ENCODE measurements around the gene LRRN2. TPM values are rescaled to one million over a fixed set of nuclear protein-coding genes. Genes with fewer than 3 reads are reported as not detected.

Gene LRRN2
- total RNA-seq, 1 donor from 2014 or later = 2.5 TPM

- Histone ChIP-seq H3K4me1 (peaks cover 15% of the 10 kb centered on the region), H3K4me3 (no peak overlapping the region), H3K27me3 (ENCODE audit: low read depth) (no peaks in the 10 kb centered on the region), H3K27ac (no peak overlapping the region), H3K9me3 (no peaks in the 10 kb centered on the region), H3K36me3 (no peaks in the 10 kb centered on the region)
- DNase-seq (no peak), ATAC-seq (no peak)
- intact Hi-C loops (cut with DNase I) = no loop called here
- no peak for TF ChIP-seq CTCF (IDR thresholded peaks at IDR 0.05)
Measured at GRCh38 chr1:204580862-204581261, 104.7 kb downstream of the LRRN2 start.

GRCh38 chr1:204579681-204580080, 105.9 kb downstream of the LRRN2 start:
- Histone ChIP-seq H3K4me1 (peaks cover 15% of the 10 kb centered on the region), H3K9me3 (no peaks in the 10 kb centered on the region), H3K27ac (no peak overlapping the region), H3K4me3 (no peak overlapping the region), H3K27me3 (ENCODE audit: low read depth) (no peaks in the 10 kb centered on the region), H3K36me3 (no peaks in the 10 kb centered on the region)
- DNase-seq (no peak), ATAC-seq (no peak)
- intact Hi-C loops (cut with DNase I) = no loop called here
- no peak for TF ChIP-seq CTCF (IDR thresholded peaks at IDR 0.05)

DNA sequence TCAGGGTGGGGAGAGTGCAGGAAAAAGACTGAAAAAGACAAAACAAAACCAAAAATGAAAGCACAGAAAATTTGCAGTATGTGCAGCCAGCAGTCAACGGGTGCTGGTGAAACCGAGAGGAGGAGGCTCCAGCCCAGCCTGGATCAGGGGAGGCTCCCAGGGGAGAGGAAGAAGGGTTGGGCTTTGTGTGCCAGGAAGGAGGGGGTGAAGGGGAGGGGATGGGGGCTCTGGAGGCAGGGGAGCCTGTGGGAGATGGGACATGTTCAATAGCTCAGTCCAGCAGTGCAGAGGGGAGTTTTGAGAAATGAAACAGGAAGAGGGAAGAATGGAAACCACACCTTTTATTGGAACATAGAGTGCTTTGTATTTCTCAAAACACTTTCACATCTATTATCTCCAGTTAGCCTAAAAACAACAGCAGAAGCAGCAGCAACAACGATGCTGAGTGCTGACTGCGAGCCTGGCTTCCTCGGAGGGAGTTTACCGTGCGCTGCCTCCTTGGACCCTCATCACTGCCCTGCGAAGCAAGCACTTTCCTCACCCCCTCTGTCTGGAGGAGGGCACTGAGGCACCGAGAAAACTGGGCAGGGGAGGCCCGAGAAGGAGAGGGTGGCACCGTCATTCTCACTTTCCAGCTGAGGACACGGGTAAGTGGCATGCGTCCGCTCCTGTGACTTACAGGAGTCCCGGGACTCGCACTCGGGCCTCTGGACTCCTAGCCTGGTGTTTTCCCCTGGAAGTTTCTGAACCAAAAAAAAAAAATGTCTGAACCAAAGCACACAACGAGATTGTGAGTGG, 106.5 kb downstream of the LRRN2 start:
- peak overlapping the region; percentile 37 for H3K4me3 ChIP-seq
- H3K27ac ChIP-seq = peak overlapping the region; percentile 49

GRCh38 chr1:204577794-204578478, 107.6 kb downstream of the LRRN2 start:
- ATAC-seq (no peak), DNase-seq (no peak)
- no peaks in the 10 kb centered on the region for H3K27me3 ChIP-seq (ENCODE audit: low read depth)
- intact Hi-C loops (cut with DNase I) = no loop called here
- H3K36me3 ChIP-seq = peaks cover 5% of the 10 kb centered on the region
- peaks cover 15% of the 10 kb centered on the region for H3K4me1 ChIP-seq
- H3K9me3 ChIP-seq = no peaks in the 10 kb centered on the region
- no peak for TF ChIP-seq CTCF (IDR thresholded peaks at IDR 0.05)
- no peak overlapping the region for H3K4me3 ChIP-seq
- H3K27ac ChIP-seq = peak overlapping the region; percentile 49

More for the DNA sequence above, 106.5 kb downstream of the LRRN2 start:
- Histone ChIP-seq H3K27me3 (ENCODE audit: low read depth) (no peaks in the 10 kb centered on the region), H3K36me3 (no peaks in the 10 kb centered on the region), H3K9me3 (no peaks in the 10 kb centered on the region), H3K4me1 (peaks cover 15% of the 10 kb centered on the region)
- peak; percentile 37 to 52 for ATAC-seq
- intact Hi-C loops (cut with DNase I) = no loop called here
- no peak for TF ChIP-seq CTCF (IDR thresholded peaks at IDR 0.05)
- no peak for DNase-seq

GRCh38 chr1:204576422-204576821, 109.1 kb downstream of the LRRN2 start:
- Histone ChIP-seq H3K9me3 (no peaks in the 10 kb centered on the region), H3K27me3 (ENCODE audit: low read depth) (no peaks in the 10 kb centered on the region), H3K36me3 (peaks cover 9% of the 10 kb centered on the region), H3K27ac (no peak overlapping the region), H3K4me3 (no peak overlapping the region), H3K4me1 (peaks cover 15% of the 10 kb centered on the region)
- intact Hi-C loops (cut with DNase I) = no loop called here
- no peak for ATAC-seq
- TF ChIP-seq CTCF (IDR thresholded peaks at IDR 0.05) = no peak
- no peak for DNase-seq

Measured in lower lobe of right lung (tissue), 2 donors.